GM19463 (cell line): ENCODE data around the gene NAIP.
"Not testable (repeated sequence)": the region's sequence is repeated elsewhere in the genome, so short reads cannot be mapped to it uniquely, and the experiment has no call there.

Experiments
- ATAC-seq: cut with Tn5 transposase; IDR thresholded peaks from one replicate; pipeline ENCODE4 v1.9.1; 2021; ENCODE audit warnings: mild to moderate bottlenecking, moderate library complexity; ENCODE audit not compliant: unreplicated experiment

Gene NAIP, protein sequence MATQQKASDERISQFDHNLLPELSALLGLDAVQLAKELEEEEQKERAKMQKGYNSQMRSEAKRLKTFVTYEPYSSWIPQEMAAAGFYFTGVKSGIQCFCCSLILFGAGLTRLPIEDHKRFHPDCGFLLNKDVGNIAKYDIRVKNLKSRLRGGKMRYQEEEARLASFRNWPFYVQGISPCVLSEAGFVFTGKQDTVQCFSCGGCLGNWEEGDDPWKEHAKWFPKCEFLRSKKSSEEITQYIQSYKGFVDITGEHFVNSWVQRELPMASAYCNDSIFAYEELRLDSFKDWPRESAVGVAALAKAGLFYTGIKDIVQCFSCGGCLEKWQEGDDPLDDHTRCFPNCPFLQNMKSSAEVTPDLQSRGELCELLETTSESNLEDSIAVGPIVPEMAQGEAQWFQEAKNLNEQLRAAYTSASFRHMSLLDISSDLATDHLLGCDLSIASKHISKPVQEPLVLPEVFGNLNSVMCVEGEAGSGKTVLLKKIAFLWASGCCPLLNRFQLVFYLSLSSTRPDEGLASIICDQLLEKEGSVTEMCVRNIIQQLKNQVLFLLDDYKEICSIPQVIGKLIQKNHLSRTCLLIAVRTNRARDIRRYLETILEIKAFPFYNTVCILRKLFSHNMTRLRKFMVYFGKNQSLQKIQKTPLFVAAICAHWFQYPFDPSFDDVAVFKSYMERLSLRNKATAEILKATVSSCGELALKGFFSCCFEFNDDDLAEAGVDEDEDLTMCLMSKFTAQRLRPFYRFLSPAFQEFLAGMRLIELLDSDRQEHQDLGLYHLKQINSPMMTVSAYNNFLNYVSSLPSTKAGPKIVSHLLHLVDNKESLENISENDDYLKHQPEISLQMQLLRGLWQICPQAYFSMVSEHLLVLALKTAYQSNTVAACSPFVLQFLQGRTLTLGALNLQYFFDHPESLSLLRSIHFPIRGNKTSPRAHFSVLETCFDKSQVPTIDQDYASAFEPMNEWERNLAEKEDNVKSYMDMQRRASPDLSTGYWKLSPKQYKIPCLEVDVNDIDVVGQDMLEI (N-terminal part only)

DNA sequence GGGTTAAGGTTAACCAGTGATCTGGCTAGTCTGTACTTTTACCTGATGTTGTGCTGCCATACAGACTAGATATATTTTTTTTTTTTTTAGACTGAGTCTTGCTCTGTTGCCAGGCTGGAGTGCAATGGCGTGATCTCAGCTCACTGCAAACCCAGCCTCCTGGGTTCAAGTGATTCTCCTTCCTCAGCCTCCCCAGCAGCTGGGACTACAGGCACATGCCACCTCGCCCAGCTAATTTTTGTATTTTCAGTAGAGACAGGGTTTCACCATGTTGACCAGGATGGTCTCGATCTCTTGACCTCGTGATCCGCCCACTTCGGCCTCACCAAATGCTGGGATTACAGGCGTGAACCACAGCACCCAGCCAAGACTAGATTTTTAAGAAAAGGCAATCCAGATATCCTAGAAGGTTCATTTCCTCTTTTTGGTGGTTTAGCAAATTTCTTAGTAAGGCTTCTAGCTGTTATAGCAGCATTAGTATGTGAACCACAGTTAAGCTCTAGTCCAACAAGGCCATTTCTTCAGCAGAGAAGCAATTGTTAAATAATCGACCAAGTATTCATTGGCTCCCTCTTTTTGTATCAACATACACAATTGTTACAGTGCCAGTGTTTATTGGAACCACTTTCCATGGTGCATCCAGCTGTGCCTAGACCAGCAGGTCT lies at the start of gene NAIP:
Gene NAIP, minus strand, starts transcription at position 51 of the 665 bp plus-strand sequence. CDS start 12,424 bp downstream, outside the sequence.
- not testable (repeated sequence) for ATAC-seq

DNA sequence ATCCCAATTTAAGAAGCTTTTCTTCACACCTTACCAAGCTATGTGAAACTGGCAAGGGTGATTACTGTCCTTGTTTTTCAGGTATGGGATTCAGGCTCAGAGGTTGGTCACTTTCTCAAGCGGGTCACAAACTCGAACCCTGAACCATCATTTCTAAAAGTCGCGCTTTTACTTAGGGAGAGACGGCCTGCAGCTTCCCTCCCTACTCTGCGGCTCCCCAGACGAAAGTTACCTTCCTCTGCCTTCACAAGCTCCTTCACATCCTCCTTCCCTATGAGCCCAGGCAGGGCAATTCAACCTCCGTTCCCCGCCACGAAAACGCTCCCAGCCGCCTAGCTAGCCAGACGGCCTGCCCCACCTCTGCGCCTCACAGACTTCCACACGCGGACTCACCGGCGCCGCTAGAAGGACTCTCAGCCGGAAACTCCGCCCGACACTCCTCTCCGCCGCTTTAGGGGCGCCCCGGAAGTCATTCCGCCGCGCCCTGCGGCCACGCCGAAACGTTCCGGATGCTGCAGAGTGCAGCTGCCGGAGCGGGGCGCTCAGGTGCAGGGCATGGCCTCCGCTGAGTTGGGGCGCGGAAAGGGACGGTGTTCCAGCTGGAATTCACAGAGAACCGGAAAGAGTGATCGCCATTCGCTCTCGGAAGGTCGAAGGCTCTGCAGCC lies 42.3 kb upstream of the NAIP start, which contains the start of gene GTF2H2:
Gene GTF2H2, minus strand, starts transcription at position 415 of the 667 bp plus-strand sequence. CDS start 4,913 bp downstream, outside the sequence.
- peak; percentile 99 for ATAC-seq

DNA sequence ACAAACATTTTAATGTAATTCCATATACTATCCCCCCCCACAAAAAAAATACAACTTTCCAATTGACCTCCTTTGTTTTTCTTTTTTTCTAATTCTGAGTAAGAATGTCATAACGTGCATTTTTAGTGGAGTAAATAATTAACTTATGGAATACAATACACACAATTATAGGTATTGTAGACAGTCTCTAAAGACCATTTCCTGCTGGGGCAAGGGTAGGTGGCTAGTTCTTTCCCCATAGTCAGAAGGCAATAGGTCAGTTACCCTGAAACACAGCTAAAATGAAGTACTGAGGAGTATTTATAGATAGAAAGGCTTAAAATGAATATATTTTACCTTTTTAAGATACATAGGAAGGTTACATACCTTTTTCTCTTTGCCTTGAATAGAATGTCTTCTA lies 36.2 kb upstream of the NAIP start:
- not testable (repeated sequence) for ATAC-seq

DNA sequence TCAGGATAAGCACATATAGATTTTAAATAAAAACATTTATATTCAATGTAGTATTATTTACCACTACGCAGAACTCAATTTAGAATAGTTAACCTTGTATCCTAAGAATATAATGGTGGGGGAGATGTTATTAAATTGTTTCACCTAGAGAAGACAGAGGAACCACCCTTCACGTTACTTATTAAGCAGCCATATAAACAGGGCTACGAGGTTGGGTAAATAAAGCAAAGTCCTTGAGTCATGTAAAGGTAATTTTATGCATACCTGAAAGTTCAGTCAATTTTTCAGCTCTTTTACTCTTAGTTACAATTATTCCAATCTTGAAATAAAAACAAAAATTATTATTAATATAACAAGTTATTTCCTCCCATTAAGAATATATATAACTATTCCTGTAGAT lies 34.3 kb upstream of the NAIP start:
- not testable (repeated sequence) for ATAC-seq

- not testable (repeated sequence) for ATAC-seq
Observed at GRCh38 chr5:71044808-71045207, 19.7 kb upstream of the NAIP start.

- ATAC-seq = not testable (repeated sequence)
Observed at GRCh38 chr5:71044128-71044527, 19.0 kb upstream of the NAIP start.

- not testable (repeated sequence) for ATAC-seq
Observed at GRCh38 chr5:71031046-71031776, 6.1 kb upstream of the NAIP start.

GRCh38 chr5:71020643-71021042 lies 4.5 kb downstream of the NAIP start:
- not testable (repeated sequence) for ATAC-seq

DNA sequence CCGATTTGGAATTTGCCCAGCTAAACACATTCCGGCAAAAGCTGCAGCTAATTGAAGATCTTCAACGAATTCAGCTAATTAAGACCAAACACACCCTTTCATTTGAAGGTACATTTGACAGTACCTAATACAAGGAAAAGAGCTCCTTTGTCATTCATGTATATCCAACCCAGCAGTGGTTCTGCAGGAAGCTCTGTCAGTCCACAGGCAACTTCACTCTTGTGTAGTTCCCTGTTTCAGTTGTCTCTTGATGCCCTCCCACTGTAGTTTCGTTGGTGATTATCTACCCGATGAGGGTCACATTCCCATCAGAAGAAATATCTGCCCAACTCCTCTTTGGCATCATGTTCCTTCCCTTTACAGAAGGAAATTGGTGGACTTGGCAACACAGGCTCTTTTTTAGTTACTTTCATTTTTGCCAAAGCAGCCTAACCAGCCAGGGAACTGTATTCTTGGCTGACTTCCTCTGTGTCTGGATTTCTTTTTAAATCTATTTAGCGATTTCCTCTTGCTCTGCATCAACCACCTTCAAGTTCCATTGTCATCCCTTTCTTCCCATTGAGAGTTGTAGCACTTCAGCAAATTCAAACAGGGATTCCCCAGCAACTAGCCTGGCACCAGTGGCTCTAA lies 6.6 kb downstream of the NAIP start:
- ATAC-seq = not testable (repeated sequence)

DNA sequence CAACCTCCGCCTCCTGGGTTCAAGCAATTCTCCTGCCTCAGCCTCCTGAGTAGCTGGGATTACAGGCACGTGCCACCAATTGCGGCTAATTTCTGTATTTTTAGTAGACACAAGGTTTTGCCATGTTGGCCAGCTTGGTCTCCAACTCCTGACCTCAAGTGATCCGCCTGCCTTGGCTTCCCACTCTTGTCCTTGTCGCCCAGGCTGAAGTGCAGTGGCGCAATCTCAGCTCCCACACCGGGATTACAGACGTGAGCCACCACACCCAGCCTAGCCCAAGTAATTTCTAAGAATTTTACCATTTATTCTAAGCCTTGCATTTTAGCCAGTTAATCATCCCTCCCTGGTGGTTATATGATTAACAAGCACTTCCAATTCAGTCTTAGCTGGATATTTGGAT lies 11.0 kb downstream of the NAIP start:
- ATAC-seq = no peak

GRCh38 chr5:71013575-71013974 lies 11.6 kb downstream of the NAIP start:
- ATAC-seq = no peak

DNA sequence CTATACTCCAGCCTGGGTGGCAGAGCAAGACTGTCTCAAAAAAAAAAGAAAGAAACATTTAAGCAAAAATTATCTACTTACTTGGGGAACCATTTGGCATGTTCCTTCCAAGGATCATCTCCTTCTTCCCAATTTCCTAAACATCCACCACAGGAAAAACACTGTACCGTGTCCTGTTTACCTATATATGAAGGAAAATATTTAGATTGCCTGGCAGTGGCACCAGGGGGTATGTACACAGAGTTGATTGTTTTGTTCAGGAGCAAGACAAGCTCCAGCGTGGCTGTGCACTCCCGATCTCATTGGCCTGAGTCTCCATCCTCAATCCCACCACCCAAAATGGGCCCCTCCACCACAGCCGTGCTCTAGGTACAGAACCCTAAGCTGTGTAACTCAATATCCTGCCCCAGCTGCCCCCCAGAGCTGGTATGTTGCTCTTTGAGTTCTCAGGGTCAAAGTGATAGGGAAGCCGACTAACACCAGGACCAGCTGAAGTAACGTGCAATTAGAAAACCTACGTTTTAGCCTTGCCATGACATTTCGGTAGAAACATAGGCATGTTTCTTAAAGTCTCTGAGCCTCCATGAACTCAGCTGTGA lies 13.8 kb downstream of the NAIP start:
- no peak for ATAC-seq

- ATAC-seq = not testable (repeated sequence)
Observed at GRCh38 chr5:71006983-71007382, 18.2 kb downstream of the NAIP start.

- not testable (repeated sequence) for ATAC-seq
Observed at GRCh38 chr5:70984882-70985281, 40.3 kb downstream of the NAIP start.

GRCh38 chr5:70967220-70967619 lies 57.9 kb downstream of the NAIP start:
- ATAC-seq = not testable (repeated sequence)

- ATAC-seq = not testable (repeated sequence)
Observed at GRCh38 chr5:70964531-70964930, 60.6 kb downstream of the NAIP start.

GRCh38 chr5:70953068-70953467 lies 72.1 kb downstream of the NAIP start:
- not testable (repeated sequence) for ATAC-seq

DNA sequence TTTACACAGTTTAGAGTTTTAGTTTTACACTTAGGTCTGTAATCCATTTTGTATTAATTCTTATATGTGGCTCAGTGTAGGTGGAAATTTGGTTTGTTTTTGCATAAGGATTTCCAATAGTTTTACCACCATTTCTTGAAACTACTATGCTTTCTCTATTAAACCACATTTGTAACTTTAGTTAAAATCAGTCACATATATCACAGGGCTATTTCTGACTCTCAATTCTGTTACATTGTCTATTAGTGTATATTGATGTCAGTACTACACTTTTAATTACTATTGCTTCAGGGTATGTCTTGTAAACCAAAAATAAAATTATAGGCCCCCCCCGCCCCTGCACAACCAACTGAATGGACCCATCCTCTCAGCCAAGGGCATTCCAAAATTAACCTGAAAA lies 92.6 kb downstream of the NAIP start:
- not testable (repeated sequence) for ATAC-seq
